NK-92 (cell line): ENCODE measurements around the gene WNT7A.

Source experiments
- DNase-seq: peaks from one replicate; lab custom pipeline; 2025; ENCODE audit not compliant: unreplicated experiment; lab: John Stamatoyannopoulos, UW

Gene WNT7A

DNA sequence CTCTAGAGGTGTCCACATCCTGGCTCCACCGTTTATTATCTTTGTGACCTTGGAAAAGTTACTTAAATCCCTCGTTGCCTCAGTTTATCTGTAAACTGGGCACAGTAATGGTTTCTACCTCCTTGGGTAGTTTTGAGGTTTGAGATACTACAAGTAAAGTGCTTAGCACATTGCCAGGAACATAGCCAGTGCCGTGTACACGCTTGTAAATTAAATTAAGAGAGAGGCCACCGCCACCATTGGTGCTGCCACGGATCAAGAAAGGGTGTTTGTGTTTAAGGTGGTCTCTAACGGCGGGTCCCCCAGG is 5.8 kb upstream of the WNT7A start:
- no peak for DNase-seq

DNA sequence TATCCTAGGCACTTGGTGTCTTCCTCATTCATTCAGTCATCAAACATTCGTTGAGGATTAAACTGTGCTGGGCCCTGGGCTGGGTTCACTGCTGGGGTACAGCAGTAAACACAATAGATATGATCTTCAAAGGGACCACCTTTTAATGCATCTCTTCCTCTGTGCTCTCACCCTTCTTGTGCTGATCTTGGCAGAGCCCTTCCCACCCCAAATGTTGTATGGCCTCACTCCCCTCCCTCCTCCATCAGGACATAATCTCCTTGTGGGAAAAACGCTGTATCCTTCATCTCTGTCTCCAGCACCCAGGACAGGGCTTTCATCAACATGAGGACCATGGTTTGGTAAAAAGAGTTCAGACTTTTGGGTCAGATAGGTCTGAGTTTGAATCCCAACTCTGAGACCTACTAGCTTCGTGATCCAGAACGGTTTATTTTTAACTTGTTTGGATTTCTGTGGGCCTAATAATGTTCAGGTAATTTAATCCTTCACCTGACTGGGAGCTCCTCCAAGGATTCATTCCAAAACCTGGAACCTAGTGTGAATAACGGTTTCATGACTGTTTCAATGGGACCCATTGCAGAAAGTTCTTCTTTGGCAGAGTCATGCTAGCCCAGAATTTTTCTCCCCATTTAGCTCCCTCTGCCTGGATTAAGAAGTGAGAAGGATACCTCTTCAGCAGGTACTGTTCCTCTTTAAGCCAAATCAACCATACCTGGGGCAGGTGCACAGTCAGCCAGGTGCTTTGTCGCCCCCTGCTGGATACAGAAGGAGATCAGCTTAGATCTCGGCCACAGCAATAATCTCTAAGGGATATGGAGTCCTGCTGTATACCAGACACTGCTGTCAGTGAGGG is 5.2 kb upstream of the WNT7A start:
- no peak for DNase-seq

DNA sequence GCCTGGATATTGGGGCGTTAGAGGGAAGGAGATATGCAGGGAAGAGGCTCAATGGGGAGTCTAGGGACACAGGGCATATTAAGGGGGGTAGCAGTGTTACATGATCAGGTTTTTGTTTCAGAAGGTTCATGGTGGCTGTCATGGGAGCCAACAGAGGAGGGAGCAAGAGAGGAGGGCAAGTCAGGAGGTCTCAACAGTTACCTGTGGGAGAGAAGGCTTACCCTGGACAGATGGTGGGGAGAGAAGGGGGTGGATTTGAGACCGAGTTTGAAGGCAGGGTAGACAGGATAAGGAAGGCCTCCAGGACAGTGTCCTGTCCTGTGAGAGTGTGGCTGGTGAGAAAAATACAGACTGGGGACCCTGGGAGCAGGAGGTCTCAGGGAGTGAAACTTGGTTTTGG is 3.8 kb upstream of the WNT7A start:
- DNase-seq = no peak

DNA sequence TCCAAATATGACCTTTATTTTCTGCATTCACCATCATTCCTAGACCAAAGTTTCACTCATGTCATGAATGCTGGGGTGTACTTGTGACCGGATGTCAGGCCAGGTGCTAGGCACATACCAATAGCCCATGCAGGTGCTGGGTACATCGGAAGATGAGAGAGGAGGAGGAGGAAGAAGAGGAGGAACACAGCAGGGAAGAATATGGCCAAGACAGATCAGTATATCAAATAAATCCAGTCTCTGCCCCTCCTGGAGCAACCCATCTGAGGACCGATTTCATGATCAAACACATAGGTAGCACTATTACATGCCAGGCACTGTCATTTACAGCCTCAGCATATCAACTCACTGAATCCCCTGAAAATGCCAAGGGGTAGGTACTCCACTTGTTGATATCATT is 3.0 kb upstream of the WNT7A start:
- no peak for DNase-seq

DNA sequence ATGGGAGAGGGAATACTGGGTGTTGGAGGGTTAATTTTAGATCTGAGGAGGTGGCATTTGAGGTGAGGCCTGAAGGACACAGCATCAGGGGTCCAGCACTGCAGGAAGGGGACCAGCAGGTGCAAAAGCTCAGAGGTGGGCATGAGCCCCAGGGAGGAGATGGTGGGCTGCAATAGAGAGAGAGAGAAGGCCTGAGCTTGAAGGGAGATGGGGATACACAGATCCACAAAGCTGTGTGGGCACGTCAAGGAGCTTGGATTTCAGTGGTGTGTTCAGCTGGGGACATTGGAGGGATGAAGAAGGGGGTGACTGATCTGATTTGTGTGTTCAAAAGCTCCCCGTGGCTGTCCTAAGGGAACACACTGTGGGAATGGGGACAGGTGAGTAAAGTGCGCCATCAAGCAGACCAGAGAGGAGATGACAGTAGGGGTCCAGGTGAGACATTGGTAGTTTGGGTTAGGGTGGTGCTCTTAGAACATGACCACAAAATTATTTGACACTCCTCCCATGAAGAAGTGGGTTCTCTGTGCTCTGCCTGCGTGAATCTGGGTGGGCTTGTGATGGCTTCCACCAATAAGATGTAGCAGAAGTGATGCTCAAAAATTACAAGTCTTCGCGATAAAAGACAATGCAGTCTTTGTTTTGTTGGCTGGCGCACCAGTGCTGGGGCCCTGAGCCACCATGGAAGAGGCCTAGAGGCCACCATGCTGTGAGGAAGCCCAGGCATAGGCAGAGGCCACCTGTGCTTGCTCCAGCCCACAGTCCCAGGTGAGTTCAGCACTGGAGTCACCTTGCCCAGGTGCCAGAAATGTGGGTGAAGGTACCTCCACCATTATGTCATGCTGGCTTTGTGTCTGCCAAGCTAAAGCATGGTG is 1.9 kb upstream of the WNT7A start:
- no peak for DNase-seq

DNA sequence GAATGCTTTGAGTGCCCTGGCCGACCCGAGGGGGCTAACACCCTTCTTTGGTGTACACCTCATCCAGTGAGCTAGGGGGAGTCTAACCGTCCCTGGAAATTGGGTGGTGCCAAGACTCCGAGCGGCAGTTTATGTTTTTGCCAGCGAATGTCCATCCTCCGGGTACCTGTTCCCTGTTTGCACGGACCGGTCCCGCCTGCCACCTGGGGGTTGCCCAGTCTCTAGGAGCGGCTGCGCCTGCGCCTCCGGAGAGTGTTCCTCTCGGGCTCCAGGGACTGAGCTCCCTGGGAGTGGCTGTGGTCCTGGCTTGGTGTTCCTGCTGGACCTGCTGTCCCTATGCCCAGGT is 913 bp upstream of the WNT7A start:
- DNase-seq = no peak

DNA sequence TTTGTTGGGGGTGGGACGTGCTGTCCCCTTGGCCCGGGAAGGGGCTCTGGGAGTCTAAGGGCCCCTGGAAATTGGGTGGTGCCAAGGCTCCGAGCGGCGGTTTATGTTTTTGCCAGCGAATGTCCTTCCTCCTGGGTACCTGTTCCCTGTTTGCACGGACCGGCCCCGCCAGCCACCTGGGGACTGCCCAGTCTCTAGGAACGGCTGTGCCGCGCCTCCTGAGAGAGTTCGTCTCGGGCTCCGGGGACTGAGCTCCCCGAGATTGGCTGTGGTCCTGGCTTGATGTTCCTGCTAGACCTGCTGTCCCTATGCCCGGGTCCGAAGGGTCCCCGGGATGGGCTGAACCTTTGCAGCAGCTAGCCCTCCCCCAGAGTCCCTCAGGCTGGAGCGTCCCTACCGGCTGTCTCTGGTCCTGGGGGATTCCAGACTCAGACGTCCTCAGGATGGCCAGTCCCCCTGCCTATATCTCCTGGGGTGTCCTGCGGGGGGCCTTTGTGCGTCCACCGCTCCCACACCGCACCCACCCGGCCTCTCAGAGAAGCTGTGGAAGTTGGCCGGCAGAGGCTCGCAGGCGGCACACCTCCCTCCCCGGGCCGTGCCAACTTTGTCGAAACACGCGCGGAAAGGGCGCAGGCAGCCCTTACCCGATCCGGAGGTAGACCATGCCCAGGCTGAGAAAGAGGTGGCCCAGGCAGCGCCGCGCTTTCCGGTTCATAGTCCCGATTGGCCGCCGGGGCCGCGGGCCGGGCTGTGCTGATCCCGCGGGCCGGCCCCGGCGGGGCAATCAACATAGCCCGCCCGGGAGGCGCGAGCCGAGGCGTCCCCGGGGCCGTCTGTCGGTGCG is 547 bp downstream of the WNT7A start:
- no peak for DNase-seq

DNA sequence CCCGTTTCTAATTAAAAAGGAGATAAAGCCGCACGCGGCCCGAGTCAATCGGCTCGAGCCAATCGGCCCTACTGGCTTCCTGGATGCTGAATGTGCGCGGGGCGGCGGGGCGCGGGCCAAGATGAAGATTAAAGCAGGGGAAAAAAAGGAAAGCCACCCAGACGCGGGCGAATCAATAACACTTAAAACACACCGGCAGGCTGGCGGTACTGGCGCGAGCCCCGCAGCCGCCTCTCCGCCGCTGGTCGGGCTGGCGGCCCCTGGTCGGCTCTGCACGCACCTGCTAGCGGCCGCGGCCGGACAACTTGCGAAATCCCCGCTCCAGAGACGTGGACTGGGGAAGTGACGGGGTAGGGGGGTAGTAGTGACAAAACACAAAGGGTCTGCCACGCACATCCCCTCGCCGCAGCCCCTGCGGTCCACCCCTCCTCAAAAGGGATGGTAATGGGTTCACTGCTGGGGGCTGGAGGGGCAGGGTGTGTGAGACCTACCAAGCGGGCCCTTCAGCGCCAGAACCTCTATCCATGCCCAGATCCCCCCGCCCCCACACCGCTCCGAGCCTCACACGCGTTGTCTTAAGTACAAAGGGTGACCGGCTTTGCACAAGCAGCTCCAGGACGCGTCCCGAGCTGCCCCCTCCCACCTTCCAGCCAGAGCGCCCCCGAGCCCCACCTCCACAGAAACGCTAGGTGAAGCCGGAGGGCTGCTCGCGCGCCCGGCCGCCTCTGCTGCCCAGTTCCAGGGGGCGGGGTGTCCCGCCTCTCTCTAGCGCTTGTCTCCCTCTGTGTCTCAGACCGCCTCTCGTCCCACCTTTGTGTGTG is 1.4 kb downstream of the WNT7A start:
- DNase-seq = no peak

DNA sequence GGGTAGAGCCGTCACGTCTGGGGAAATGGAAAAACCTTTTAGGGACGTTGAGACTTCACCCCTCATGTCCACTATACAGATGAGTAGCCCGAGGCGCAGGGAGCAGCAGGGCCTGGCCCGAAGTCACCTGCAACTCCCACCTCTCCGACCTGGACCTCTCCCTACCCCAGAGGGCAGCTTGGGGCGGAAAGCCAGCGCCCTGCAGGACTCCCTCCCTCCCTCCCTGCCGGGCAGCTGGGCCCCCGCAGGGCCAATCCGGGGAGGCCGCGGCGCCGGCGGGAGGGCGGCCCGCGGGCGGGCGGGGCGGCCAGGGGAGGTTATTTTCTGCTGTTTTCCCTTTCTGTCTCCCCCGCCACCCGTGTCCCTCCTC is 2.0 kb downstream of the WNT7A start:
- no peak for DNase-seq

DNA sequence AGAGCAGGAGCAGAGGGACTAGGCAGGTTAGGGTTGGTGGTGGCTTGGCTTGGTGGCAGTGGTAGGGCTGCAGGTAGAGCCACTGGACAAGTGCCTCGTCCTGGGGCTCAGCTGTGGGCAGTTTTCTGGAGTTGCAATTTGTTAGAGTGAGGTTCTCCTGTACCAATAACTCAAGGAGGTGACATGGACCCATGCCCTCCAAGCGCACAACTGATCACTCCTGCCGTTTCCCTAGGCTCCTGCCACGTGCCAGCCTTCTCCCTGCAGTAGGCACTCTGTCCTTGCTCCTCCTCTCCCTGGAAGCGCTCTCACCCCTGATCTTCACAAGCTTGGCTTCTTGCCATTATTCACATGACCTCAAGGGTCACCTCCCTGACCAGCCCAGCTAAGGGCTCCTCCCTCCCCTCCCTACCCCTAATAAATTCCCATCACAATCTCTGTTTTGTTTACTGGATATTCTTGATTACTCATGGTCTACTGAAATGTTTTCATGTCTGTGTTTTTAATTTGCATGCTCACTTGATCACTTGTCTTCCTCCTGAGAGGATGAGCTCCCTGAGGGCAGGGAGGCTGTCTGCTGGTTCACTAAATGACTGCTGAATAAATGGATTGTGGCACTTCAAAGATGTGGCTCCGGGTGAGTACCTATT is 3.3 kb downstream of the WNT7A start:
- DNase-seq = no peak

DNA sequence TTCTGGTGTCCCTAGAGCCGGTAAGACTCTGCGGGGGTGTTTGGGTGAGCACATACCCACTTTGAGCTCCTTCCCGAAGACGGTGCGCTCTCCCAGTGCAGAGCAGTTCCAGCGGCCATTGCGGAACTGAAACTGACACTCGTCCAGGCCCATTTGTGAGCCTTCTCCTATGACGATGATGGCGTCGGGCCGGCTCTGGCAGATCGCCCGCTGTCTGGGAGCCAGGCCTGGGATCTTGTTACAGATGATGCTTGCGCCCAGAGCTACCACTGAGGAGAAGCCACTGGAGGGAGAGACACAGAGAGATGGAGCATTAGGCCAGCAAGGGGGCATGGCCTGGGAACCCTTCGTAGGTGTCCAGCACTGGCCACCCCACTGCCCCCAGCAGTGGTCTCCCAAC is 5.0 kb downstream of the WNT7A start:
- DNase-seq = no peak

DNA sequence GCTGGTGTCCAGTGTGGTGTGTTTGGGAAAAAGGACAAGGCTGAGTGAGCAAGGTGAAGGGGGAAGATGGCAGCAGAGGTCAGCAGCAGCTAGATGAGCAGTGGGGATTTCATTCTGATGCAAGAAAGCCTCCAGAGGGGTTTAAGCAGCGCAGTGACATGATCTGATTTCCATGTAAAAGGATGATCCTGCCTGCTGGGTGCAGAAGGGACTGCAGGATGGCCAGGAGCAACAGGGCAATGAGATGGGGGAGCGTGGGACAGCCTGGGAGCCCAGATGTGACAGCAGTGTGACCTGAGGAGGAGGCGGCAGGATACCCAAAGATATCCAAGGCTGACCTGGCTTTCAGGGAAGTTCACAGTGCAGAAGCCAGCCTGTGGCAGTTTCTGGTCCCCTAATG is 6.1 kb downstream of the WNT7A start:
- no peak for DNase-seq

DNA sequence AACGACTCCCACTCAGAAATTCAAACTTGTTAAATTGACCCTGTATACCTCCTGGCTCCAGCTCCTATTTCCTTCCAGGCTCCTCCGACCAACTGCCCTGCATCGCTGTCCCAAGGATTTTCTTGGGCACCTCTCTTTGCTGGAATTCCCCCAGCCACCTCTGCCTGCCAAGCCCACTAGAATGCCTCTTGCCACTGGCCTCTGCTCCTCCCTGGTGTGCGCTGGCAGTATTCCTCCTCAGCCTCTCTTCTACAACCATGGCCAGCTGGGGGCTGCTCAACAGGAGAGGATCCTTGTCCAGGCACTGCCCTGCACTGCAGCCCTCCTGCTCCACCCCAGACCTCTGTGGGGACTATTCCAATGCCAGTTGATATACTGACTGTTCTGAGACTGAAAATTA is 7.4 kb downstream of the WNT7A start:
- no peak for DNase-seq

DNA sequence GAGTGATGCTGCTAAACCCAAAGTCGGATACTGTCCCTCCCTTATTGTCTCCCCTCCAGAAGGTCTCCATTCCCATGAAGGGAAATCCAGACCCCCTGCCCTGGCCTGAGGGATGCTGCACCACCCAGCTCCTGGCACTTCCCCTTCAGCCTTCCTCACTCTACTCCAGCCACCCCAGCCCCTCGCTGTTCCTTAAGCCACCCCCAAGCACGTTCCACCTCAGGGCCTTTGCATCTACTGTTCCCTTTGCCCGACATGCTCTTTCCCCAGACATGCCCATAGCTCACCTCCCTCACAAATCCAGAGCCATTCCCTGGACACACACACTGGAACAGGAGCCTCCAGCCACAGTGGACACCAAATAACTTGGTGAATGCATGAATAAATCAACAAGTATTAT is 8.1 kb downstream of the WNT7A start:
- no peak for DNase-seq

DNA sequence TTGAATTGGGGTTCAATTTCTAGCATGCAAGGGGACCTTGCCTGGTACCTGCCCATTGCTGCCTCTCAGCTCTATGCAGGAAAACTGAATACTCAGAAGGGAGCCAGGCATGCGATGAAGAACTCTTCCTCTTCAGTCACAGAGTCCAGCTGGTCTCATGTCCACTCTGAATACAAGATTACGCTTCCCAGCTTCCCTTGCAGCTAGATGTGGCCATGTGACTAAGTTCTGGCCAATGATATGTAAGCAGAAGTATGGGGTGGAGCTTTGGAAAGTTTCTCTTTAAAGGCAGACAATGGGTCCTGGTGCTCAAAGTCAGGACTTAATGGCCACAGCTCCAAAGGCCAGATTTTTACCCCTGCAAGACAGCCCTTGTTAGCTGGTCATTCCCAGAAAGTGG is 9.0 kb downstream of the WNT7A start:
- DNase-seq = no peak

DNA sequence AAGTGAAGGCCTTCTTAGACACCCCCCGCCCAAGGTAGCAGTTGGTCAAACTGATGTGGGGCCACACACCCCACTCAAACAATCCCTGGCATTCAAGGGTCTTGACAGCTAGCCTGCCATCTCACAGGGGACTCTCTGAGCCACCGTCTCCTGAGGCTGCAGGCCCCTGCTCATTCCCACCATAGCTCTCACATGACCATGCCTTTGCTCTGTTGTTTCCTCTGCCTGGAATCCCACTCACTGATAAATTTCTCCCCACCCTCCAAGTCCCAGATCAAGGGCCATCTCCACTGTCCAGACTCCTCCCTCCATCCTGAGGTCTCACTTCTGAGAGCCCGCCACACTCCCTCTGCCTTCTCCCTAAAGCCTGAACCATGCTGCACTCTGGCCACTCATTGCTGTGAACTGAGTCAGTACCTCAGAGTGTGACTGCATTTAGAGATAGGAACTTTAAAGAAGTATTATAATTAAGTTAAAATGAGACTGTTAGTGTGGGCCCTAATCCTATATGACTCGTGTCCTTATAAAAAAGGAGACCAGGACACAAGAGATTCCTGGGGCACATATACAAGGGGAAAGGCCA is 10.0 kb downstream of the WNT7A start:
- DNase-seq = no peak

DNA sequence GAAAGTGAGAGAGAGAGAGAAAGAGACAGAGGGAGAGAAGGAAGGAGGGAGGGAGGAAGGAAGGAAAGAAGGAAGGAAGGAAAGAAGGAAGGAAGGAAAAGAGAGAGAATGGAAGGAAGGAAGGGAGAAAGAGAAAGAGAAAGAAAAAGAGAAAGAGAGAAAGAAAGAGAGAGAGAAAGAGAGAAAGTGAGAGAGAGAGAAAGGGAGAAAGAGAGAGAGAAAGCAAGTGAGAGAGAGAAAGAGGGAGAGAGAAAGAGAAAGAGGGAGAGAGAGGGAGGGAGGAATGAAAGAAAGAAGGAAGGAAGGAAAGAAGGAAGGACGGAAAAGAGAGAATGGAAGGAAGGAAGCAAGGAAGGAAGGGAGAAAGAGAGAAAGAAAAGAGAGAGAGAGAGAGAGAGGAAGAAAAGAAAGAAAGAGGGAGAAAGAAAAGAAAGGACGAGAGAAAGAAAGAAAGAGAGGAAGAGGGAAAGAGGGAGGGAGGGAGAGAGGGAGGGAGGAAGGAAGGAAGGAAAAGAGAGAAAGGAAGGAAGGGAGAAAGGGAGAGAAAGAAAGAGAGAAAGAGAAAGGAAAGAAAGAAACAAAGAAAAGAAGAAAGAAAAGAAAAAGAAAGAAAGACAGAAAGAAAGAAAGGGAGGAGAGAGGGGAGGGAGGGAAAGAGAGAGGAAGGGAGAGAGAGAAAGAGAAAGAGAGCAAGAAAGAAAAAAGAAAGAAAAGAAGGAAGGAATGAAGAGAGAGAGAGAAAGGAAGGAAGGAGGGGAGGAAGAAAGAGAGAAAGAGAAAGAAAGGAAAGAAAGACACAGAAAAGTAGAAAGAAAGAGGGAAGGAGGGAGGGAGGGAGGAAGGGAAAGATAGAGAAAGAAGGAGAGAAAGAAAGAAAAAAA is 10.8 kb downstream of the WNT7A start:
- DNase-seq = no peak

DNA sequence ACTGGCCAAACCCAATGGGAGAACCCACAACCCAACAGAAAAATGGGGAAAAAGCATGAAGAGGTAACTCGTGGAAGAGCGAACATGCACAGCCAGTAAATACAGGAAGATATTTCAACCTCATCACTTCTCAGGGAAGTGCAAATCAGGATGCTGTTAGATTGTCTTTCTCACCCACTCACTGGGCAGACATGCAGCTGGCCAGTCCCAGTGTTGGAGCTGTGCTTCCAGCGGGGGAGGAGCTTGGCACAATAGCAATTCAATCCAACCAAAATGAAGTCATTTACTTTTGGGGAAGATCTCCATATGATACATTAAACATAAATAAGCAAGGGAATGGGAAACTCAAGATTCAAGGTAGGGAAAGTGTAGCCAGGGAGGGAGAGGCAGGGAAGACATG is 12.1 kb downstream of the WNT7A start:
- DNase-seq = no peak
